Frontal cortex (tissue), 4 donors: Measurements from ENCODE around the gene MYOM1. TPM values are rescaled to one million over a fixed set of nuclear protein-coding genes. Genes with fewer than 3 reads are reported as not detected.
"Not testable (repeated sequence)": the region's sequence is repeated elsewhere in the genome, so short reads cannot be mapped to it uniquely, and the experiment has no call there.

ENCODE experiments used
- DNase-seq, 2 donors: peaks; one replicate each; pipeline ENCODE4 v3.0.0; 2012; ENCODE audit warnings: low spot score in 2 of 2
- FAIRE-seq: peaks from 2 replicates; lab custom pipeline; 2012; peaks lifted over from hg19 to GRCh38; lab: Jason Lieb, UNC
- total RNA-seq: library from RNA; depleted of rRNA; stranded (reverse); fragments of >200 nt; gene quantifications from one replicate; pipeline ENCODE4 v1.2.3, GENCODE V29; 2014
- donor health status: control.
- donor health status: control.
- donor health status: control.

Gene MYOM1
- total RNA-seq, 1 donor from 2014 or later: 0.82 TPM

DNA sequence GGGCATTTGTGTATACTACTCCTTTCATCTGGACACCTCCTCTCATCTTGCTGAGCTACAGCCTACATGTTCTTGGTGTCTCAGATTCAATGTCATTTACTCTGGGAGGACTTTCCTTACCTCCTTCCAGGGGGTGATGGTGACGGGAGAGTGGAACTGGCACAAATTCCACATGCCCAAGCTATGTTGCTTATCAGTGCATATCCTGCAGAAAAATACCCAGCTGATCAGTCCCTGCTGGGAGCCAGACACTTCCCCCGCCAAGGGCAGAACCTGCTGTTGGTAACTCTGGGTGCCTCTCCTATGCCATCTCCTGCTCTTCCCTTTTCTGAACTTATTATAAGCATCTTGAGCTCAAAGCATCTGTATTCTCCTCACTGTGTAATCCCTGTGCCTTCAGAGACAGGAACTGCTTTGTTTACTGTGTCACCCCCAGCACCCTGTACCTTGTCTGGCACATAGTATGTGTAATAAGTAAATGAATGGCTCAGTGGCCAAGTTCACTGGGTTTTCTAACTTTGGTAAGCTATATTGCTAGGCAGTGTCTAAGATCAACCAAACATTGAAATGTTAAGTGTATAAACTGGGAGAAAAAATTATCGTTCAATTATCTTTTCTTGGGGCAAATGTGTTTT is 119.2 kb downstream of the MYOM1 start:
- FAIRE-seq (no peak), DNase-seq (no peak)

GRCh38 chr18:3099327-3099726 is 120.4 kb downstream of the MYOM1 start:
- no peak for FAIRE-seq

DNA sequence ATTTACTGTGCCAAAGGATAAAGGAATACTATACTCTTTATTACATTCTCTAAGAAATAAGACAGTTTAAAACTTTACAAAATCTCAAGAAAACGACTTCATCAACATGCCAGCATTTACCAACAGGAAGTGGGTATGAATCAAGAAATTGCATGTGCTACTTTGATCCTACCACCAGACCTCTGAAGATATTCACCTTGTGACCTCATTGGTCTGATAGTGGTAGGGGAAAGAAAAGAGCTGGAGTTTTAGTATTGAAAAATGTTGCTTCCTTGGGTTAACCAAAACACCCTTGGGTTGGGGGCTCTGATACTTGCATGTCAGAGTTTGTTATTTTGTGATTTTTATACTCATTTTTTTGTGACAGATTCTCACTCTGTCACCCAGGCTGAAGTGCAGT is 122.7 kb downstream of the MYOM1 start:
- DNase-seq (no peak), FAIRE-seq (no peak)

More at GRCh38 chr18:3099327-3099726, 120.4 kb downstream of the MYOM1 start:
- no peak for DNase-seq

DNA sequence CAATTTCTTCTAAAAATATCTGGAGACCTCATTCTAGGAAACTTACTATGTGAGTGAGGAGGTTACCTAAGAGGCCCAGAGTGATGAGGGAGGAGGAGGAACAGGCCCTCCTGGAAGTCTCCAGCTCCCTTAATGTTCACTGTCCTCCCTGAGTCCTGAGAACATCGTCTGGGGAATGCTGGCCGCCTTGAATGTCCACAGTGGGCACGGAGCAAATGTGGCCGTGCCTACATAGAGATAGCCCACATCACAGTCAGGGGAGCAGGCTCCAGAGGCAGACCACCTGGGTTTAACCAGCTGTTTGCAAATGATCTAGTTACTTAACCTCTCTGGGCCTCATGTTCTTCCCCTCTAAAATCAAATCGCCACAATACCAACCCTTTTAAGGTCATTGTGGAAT is 123.8 kb downstream of the MYOM1 start:
- DNase-seq: no peak
- FAIRE-seq: no peak

DNA sequence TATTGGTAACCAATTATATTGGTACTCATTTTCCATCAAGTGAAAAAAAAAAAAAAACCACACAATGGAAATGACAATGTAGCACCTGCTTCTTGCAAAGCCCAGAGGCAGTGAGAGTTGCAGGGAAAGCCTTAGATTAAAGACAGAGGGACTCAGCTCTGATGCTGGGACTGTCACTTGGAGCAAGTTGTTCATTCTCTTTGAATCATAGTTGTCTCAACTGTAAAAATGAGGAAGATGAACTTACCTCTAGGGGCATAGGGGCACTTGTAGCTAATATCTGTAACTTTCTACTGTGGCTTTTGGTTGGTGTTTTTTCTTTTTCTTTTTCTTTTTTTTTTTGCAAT is 125.5 kb downstream of the MYOM1 start:
- FAIRE-seq: no peak
- no peak for DNase-seq

DNA sequence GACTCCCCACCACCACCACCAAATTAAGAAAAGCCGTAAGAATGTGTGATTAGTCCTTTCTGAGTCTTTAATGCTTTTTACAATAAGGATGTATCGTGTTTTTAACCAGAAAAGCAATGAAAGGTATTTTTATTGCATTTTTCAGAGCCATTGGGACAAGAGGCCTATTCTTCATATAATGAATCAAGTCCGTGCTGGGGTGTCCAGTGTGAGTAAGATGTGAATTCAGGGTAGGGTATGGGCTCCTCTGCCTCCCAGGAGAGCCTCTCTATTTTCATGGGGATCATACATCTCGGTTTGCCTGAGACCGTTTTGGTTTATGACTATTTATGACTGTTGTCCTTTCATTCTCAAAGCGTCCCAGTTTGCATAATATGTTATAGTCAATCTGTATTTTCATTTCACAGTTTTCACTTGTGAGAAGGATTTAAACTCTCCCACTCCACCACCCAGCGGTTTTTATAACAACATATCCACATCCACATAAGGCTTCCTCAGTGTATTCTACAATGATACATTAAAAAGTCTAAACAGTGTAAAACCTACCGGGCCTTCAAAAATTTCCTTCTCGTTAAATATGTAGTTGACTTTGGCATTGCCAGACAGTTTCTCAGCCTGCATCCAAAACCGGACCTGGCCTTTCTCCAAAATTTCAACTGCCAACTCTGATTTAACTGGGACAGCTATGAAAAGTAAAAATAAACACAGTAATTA is 126.0 kb downstream of the MYOM1 start:
- DNase-seq (no peak), FAIRE-seq (no peak)

GRCh38 chr18:3092727-3093126 is 127.0 kb downstream of the MYOM1 start:
- DNase-seq (no peak), FAIRE-seq (no peak)

GRCh38 chr18:3089579-3089978 is 130.2 kb downstream of the MYOM1 start:
- FAIRE-seq: no peak
- no peak for DNase-seq

DNA sequence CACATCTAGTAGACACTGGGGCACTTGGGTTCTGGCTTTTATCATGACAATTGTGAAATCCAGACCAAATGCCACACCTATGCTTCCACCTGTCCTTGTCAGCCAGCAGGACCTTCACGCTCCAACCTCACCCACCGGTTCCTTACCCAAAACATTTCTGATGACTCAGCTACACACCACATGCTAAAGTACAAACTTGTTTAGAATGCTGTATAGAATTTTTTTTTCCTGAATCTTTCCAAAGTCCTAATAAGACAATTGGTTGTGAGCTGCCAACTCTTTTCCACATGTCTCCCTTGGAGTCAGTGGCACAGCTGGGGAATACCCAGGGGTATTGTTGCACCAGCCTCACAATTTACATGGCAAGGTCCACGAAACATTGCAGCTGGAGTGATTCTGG is 131.3 kb downstream of the MYOM1 start:
- FAIRE-seq (no peak), DNase-seq (no peak)

DNA sequence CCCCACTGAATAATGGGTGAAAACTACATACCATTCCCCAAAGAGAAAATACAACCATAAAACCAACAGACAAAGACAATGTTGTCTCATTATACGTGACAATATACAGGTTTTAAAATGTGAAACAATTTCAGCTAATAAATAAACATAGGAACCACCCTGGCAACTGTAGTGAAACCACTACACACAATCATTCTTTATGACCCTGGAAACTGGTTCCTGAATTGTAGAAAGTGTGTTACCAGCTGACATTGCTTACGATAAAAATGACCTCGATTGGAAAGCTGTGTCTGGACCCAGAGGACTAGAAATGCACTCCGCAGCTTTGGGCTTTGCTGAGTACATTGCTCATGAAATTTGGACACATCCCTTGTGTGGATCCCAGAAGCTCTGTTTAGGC is 132.9 kb downstream of the MYOM1 start:
- no peak for FAIRE-seq
- DNase-seq: no peak

DNA sequence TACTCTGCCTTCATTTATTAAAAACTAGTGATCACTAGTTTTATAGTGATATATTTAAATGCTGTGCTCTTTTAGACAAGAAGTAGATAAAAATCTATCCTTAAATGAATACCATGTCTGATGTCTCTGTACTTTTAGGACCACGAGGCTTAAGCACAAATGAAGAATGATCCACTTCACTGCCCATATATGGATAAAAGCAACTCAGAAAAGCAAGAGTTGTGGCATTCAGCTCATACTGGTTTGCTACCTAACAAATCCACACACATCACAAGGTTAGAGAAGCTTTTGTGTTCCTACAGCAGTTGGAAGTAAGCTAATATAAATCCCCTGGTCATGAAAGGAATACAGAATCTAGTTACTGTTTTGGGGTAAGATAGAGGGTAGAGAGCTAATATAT is 134.2 kb downstream of the MYOM1 start:
- no peak for FAIRE-seq
- DNase-seq: no peak

DNA sequence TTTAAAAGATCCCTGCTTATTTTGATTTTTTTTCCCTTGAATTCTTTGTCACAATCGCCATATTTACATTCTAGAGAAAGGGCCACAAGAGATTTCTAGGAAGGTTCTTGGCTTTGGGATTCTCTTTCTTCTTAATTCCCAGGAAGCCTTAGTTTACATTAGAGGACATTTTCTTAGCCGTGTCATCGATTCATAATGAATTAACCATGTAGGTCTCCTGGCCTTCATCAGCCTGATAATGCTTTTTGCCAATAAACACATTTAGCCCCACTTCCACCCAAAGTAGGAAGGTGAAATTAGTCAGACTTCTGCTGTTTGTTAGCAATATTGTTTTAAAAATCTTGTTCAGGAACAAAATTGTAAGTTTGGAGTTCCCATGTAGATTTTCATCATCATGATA is 135.6 kb downstream of the MYOM1 start:
- FAIRE-seq: no peak
- DNase-seq: no peak

DNA sequence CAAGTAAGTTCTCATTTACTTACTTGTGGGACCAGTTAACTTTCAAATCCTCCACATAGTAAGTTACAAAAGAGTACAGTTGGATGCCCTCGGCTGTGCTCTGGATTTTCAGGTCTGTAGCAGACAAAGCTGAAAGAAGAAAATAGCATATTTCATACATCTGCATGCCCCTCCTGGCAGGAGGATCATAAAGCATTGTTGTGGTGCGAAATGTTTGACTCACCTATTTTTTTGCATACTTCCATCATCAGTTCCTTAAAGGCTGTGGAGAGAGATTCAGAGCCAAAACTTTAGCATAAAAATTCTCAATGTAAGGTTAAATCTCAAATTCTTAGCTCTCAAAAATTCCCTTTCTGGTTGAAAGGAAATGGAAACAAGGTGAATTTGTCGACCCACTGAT is 136.0 kb downstream of the MYOM1 start:
- FAIRE-seq (no peak), DNase-seq (no peak)

DNA sequence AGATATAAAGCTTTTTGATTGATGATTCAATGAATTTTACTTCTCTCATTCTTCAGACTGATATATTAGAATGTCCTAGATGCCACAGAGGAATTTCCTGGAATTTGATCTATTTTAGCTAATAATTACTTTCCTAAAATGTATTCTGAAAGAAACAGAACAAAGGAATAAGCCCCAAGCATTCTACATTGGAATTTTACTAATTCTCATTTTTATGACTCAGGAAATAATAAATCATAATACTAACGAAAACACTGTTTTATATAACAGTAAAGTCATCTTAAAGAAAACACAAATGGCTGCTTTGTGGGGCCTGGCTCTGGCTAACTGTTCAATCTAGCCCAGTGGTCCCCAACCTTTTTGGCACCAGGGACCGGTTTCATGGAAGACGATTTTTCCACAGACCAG is 138.2 kb downstream of the MYOM1 start:
- FAIRE-seq (no peak), DNase-seq (no peak)

DNA sequence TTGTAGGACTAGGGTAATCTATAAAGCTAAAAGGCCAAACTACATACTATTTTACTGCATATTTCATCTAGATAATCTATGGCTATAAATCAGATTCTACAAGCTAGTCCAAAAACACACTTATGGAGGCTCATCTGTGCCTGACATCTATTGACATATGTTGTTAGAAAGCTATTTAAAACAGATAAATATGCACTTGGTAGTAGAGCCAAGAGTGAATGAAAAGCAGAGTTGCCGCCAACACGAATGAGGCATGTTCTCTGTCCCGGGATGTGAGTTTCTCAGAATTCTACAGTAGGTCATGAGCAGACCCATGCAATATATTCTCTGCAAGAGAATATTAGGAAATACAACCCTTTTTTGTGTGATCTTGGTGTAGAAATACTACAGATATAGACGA is 140.1 kb downstream of the MYOM1 start:
- no peak for FAIRE-seq
- no peak for DNase-seq

GRCh38 chr18:3075491-3075890 is 144.3 kb downstream of the MYOM1 start:
- DNase-seq: no peak
- no peak for FAIRE-seq

DNA sequence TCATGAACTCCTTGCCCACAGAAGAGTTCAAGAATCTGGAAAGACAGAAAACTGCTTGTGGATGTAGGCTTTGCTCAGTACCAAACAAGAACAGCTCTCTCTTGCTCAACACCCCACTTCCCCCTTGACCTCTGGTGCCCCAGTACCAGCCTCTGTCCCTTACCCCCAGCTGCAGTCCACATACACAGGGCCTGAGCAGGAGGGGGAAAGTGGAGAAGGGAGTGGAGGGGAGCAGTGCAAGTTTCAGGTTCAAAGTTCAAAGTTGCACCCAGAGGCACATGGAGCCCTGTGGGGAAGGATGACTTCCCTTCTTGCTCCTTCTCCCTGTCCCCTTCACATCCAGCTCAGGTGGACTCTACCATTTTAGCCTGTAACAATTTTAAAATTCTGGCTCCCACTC is 145.7 kb downstream of the MYOM1 start:
- no peak for FAIRE-seq
- DNase-seq: no peak

DNA sequence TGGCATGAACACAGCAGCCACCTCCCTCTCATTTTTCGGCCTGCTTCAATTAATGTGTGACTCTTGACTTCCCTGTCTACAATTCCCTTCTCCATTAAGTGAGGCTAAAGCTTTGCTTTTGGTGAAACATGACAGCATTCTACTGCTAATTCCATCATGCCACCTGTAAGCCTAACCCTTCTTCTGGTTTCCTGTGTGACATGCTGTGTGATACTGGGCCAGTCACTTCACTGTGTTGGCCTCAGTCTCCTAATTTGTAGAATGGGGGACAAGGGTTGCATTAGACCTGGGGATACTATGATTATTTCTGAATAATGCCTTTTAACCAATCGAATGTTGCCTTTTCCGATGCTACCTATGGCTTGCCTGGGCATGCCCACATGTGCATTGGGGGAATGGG is 146.4 kb downstream of the MYOM1 start:
- not testable (repeated sequence) for DNase-seq, FAIRE-seq

GRCh38 chr18:3071676-3072075 is 148.1 kb downstream of the MYOM1 start:
- FAIRE-seq (no peak), DNase-seq (no peak)

GRCh38 chr18:3069671-3070433 is 149.9 kb downstream of the MYOM1 start:
- DNase-seq (no peak), FAIRE-seq (no peak)

GRCh38 chr18:3067722-3068121 is 152.0 kb downstream of the MYOM1 start:
- no peak for FAIRE-seq
- DNase-seq: no peak
